H1 (cell line): ENCODE measurements around the gene F8. TPM values are rescaled to one million over a fixed set of nuclear protein-coding genes. Genes with fewer than 3 reads are reported as not detected.

Source experiments
- CTCF ChIA-PET: fragments of 300-600 bp; sonication (Branson Sonifier 250); formaldehyde crosslinking; loops from one replicate; lab custom pipeline; 2021; ENCODE audit not compliant: partially characterized antibody; lab: Charles Lee
- POLR2A ChIA-PET: fragments of 300-600 bp; sonication (Branson Sonifier 250); formaldehyde crosslinking; loops from one replicate; lab custom pipeline; 2021; ENCODE audit warnings: inconsistent platforms; ENCODE audit not compliant: partially characterized antibody; lab: Charles Lee
- DNase-seq, 2 experiments: peaks; one replicate each; pipeline versions ENCODE4 v3.0.0 to v3.0.0-alpha.2; 2010 to 2022; ENCODE audit warnings: low spot score in 2 of 2, low read depth in 1 of 2, mixed read lengths in 1 of 2
- FAIRE-seq: peaks from 2 replicates; lab custom pipeline; 2011; peaks lifted over from hg19 to GRCh38; lab: Jason Lieb, UNC
- H2AFZ ChIP-seq: 2 replicates; pipeline ENCODE4 v1.8.1; 2012; ENCODE audit warnings: low read length, inconsistent platforms
- H2AK5ac ChIP-seq: 2 replicates; pipeline ENCODE4 v1.6.1; 2013; ENCODE audit warnings: low read depth, low read length
- H2BK120ac ChIP-seq: replicated peaks from 2 replicates; pipeline ENCODE3; 2013; ENCODE audit warnings: low read depth, low read length, inconsistent platforms
- H2BK12ac ChIP-seq: 2 replicates; pipeline ENCODE4 v1.6.1; 2013; ENCODE audit warnings: low read depth, low read length
- H2BK15ac ChIP-seq: 2 replicates; pipeline ENCODE4 v1.6.1; 2013; ENCODE audit warnings: low read length
- H2BK20ac ChIP-seq: 2 replicates; pipeline ENCODE4 v1.6.1; 2013; ENCODE audit warnings: low read length
- H2BK5ac ChIP-seq: 2 replicates; pipeline ENCODE4 v1.6.1; 2013; ENCODE audit warnings: low read depth, low read length
- H3K14ac ChIP-seq: 2 replicates; pipeline ENCODE4 v1.6.1; 2013; ENCODE audit warnings: inconsistent platforms; ENCODE audit not compliant: insufficient read length
- H3K18ac ChIP-seq: 2 replicates; pipeline ENCODE4 v1.6.1; 2013; ENCODE audit warnings: low read length; ENCODE audit errors: extremely low read depth
- H3K23ac ChIP-seq: 2 replicates; pipeline ENCODE4 v1.6.1; 2013; ENCODE audit warnings: inconsistent platforms; ENCODE audit not compliant: insufficient read length
- H3K23me2 ChIP-seq: 2 replicates; pipeline ENCODE4 v1.6.1; 2013; ENCODE audit warnings: low read depth, low read length
- H3K27ac ChIP-seq: 2 replicates; pipeline ENCODE4 v1.6.1; 2011; ENCODE audit warnings: low read depth, low read length, inconsistent platforms
- H3K27me3 ChIP-seq, 4 experiments: replicated peaks in 1 of 4; 1 replicate in 1 of 4; 2 replicates in 3 of 4; pipeline versions ENCODE4 v1.6.1 to v1.8.1; 2011 to 2013; ENCODE audit warnings: low read length in 3 of 4, mild to moderate bottlenecking in 3 of 4, inconsistent platforms in 2 of 4, mixed read lengths in 2 of 4, moderate library complexity in 1 of 4; ENCODE audit not compliant: control insufficient read depth in 3 of 4, insufficient read depth in 3 of 4; ENCODE audit errors: extremely low read depth in 1 of 4
- H3K36me3 ChIP-seq, 4 experiments: 2 replicates each; pipeline versions ENCODE4 v1.6.1 to v1.8.1; 2011 to 2013; ENCODE audit warnings: mild to moderate bottlenecking in 4 of 4, low read length in 3 of 4, moderate library complexity in 2 of 4, control low read depth in 1 of 4, inconsistent platforms in 1 of 4; ENCODE audit not compliant: insufficient read depth in 4 of 4, control insufficient read depth in 2 of 4
- H3K4ac ChIP-seq: replicated peaks from 2 replicates; pipeline ENCODE3; 2013; ENCODE audit warnings: low read length, low read depth, mixed read lengths, inconsistent platforms; ENCODE audit not compliant: insufficient read length
- H3K4me1 ChIP-seq, 4 experiments: replicated peaks in 1 of 4; 1 replicate in 1 of 4; 2 replicates in 3 of 4; pipeline versions ENCODE4 v1.6.1 to v1.8.1; 2011 to 2013; ENCODE audit warnings: low read length in 3 of 4, inconsistent platforms in 2 of 4, mixed read lengths in 1 of 4; ENCODE audit not compliant: insufficient read depth in 4 of 4, control insufficient read depth in 3 of 4
- H3K4me2 ChIP-seq, 2 experiments: 2 replicates each; pipeline versions ENCODE4 v1.6.1 to v1.8.1; 2011 to 2013; ENCODE audit warnings: low read depth in 2 of 2, low read length in 2 of 2, control low read depth in 1 of 2, inconsistent platforms in 1 of 2, mild to moderate bottlenecking in 1 of 2; ENCODE audit not compliant: insufficient read depth in 1 of 2
- H3K4me3 ChIP-seq, 4 experiments: fragments of 200-600, 300-600 bp in 1 of 4; sonication (generic), shearing (Covaris generic), sonication (Bioruptor Twin) in 1 of 4; 2 replicates each; pipeline versions ENCODE4 v1.5.1 to v1.8.1; 2011 to 2016; ENCODE audit warnings: low read length in 4 of 4, low read depth in 3 of 4, control low read depth in 2 of 4, inconsistent platforms in 2 of 4, mild to moderate bottlenecking in 2 of 4, mixed read lengths in 1 of 4, moderate library complexity in 1 of 4; ENCODE audit not compliant: insufficient read depth in 2 of 4; ENCODE audit errors: extremely low read depth in 1 of 4
- H3K56ac ChIP-seq: replicated peaks from 2 replicates; pipeline ENCODE3; 2013; ENCODE audit warnings: low read depth, mild to moderate bottlenecking, mixed read lengths, low read length, inconsistent platforms; ENCODE audit not compliant: insufficient read length
- H3K79me1 ChIP-seq: 2 replicates; pipeline ENCODE4 v1.6.1; 2013; ENCODE audit warnings: low read depth, low read length, control low read depth
- H3K79me2 ChIP-seq, 2 experiments: 2 replicates each; pipeline versions ENCODE4 v1.6.1 to v1.8.1; 2012 to 2013; ENCODE audit warnings: low read length in 2 of 2, mild to moderate bottlenecking in 2 of 2, inconsistent platforms in 1 of 2; ENCODE audit not compliant: insufficient read depth in 2 of 2, control insufficient read depth in 1 of 2
- H3K9ac ChIP-seq, 4 experiments: replicated peaks in 1 of 4; 1 replicate in 1 of 4; 2 replicates in 3 of 4; pipeline versions ENCODE4 v1.6.1 to v1.8.1; 2011 to 2013; ENCODE audit warnings: low read depth in 3 of 4, low read length in 3 of 4, control low read depth in 2 of 4, mild to moderate bottlenecking in 2 of 4, moderate library complexity in 2 of 4, inconsistent platforms in 1 of 4; ENCODE audit errors: extremely low read depth in 1 of 4
- H3K9me3 ChIP-seq, 2 experiments: 2 replicates each; pipeline versions ENCODE4 v1.6.1 to v1.8.1; 2012 to 2013; ENCODE audit warnings: mild to moderate bottlenecking in 2 of 2, moderate library complexity in 2 of 2, control low read depth in 1 of 2, inconsistent platforms in 1 of 2, low read depth in 1 of 2, low read length in 1 of 2, mixed read lengths in 1 of 2; ENCODE audit not compliant: insufficient read depth in 2 of 2
- H4K20me1 ChIP-seq, 2 experiments: replicated peaks in 1 of 2; 2 replicates each; pipeline versions ENCODE3 to v1.8.1; 2011 to 2013; ENCODE audit warnings: inconsistent platforms in 2 of 2, low read length in 2 of 2, mild to moderate bottlenecking in 1 of 2; ENCODE audit not compliant: insufficient read depth in 2 of 2, control insufficient read depth in 1 of 2
- H4K5ac ChIP-seq: 2 replicates; pipeline ENCODE4 v1.6.1; 2013; ENCODE audit warnings: low read length, low read depth, mixed read lengths, inconsistent platforms; ENCODE audit not compliant: insufficient read length
- H4K8ac ChIP-seq: 2 replicates; pipeline ENCODE4 v1.8.0; 2013; ENCODE audit warnings: mild to moderate bottlenecking, moderate library complexity, low read length, inconsistent platforms; ENCODE audit not compliant: insufficient read depth; ENCODE audit errors: extremely low read depth
- H4K91ac ChIP-seq: replicated peaks from 2 replicates; pipeline ENCODE3; 2013; ENCODE audit warnings: low read length, mixed read lengths, inconsistent platforms; ENCODE audit not compliant: insufficient read length
- BACH1 ChIP-seq: IDR thresholded peaks from 2 replicates; pipeline ENCODE4 v1.6.1; 2012; ENCODE audit warnings: low read length, improper control_type of control experiment
- BCL11A ChIP-seq, 2 experiments: IDR thresholded peaks; one replicate each; pipeline ENCODE4 v1.6.1; 2011; ENCODE audit warnings: low read depth in 2 of 2, low read length in 2 of 2, mild to moderate bottlenecking in 2 of 2
- HDAC6 ChIP-seq: IDR thresholded peaks from one replicate; pipeline ENCODE4 v1.7.1; 2012; ENCODE audit warnings: low read depth, mild to moderate bottlenecking, inconsistent platforms, low read length, moderate library complexity
- KDM1A ChIP-seq: fragments of 200-600, 300-600 bp; sonication (generic); IDR thresholded peaks from 2 replicates; pipeline ENCODE4 v1.7.1; 2016; ENCODE audit warnings: mild to moderate bottlenecking, low read length, borderline replicate concordance
- POLR2A ChIP-seq, 2 experiments: IDR thresholded peaks; 1 replicate in 1 of 2; 2 replicates in 1 of 2; pipeline ENCODE4 v1.6.1; 2011; ENCODE audit warnings: low read depth in 2 of 2, low read length in 2 of 2, mild to moderate bottlenecking in 2 of 2; ENCODE audit errors: control extremely low read depth in 1 of 2
- POU5F1 ChIP-seq: IDR thresholded peaks from 2 replicates; pipeline ENCODE4 v1.6.1; 2011; ENCODE audit warnings: low read depth, mild to moderate bottlenecking, low read length, moderate library complexity
- RFX5 ChIP-seq: IDR thresholded peaks from 2 replicates; pipeline ENCODE4 v1.6.1; 2011; ENCODE audit warnings: low read depth, low read length, improper control_type of control experiment, borderline replicate concordance
- RXRA ChIP-seq: IDR thresholded peaks from 2 replicates; pipeline ENCODE4 v1.6.1; 2011; ENCODE audit warnings: low read depth, mild to moderate bottlenecking, low read length, moderate library complexity; ENCODE audit not compliant: insufficient read depth
- SP1 ChIP-seq: IDR thresholded peaks from 2 replicates; pipeline ENCODE4 v1.6.1; 2011; ENCODE audit warnings: low read depth, low read length
- SP2 ChIP-seq: IDR thresholded peaks from 2 replicates; pipeline ENCODE4 v1.6.1; 2012; ENCODE audit warnings: mild to moderate bottlenecking, low read length, inconsistent platforms
- TAF1 ChIP-seq: IDR thresholded peaks from 2 replicates; pipeline ENCODE4 v1.6.1; 2011; ENCODE audit warnings: mild to moderate bottlenecking, low read depth, low read length
- TBP ChIP-seq: IDR thresholded peaks from 2 replicates; pipeline ENCODE4 v1.6.1; 2011; ENCODE audit warnings: low read depth, low read length, improper control_type of control experiment
- WGBS, 2 experiments: shearing (Covaris generic) in 1 of 2; methylation state at CpG; one replicate each; pipeline versions ENCODE4 v1.1.6 to v1.1.7; 2013 to 2015; ENCODE audit warnings: low lambda C conversion rate in 2 of 2, mixed read lengths in 2 of 2, inconsistent platforms in 1 of 2, low coverage in 1 of 2, missing lambda C conversion rate in 1 of 2; ENCODE audit not compliant: insufficient replicate concordance in 2 of 2, insufficient coverage in 1 of 2, insufficient read length in 1 of 2; ENCODE audit errors: extremely low coverage in 1 of 2, missing lambda C conversion rate in 1 of 2; 5-methylcytosine and 5-hydroxymethylcytosine counted together
- polyA plus RNA-seq, 7 experiments: library from polyadenylated mRNA; depleted of rRNA in 3 of 7; stranded (reverse) in 5 of 7; unstranded in 2 of 7; fragments of >200 nt in 5 of 7; fragments of 200-250 nt in 2 of 7; gene quantifications; 1 replicate in 5 of 7; 2 replicates in 1 of 7; 4 replicates in 1 of 7; pipeline versions ENCODE4 v1.2.1 to v1.2.3, GENCODE V29; 2011 to 2013; ENCODE audit warnings: missing spikeins in 2 of 7, mixed read lengths in 2 of 7
- total RNA-seq: library from RNA; stranded (reverse); fragmentation: NEBNext Ultra II Directional; extraction: Animal tissue kit (Norgen Biotek cat#: 25700); gene quantifications from 2 replicates; pipeline ENCODE4 v1.2.1, GENCODE V29; 2021
- TF ChIP-seq, protein P1 (sequence below): IDR thresholded peaks from 2 replicates; pipeline ENCODE4 v1.6.1; 2012; ENCODE audit warnings: inconsistent platforms

F8 gene
- total and polyA plus RNA-seq, 2 of the 8 experiments (the other 6 are each of a cell fraction or from before 2014, with no cell fraction given): 1.1 to 2.6 TPM

- no peaks in the 10 kb centered on the region for H4K20me1 ChIP-seq
- no peak overlapping the region for H2BK20ac ChIP-seq
- H3K4me3 ChIP-seq: no peak overlapping the region
- no peak overlapping the region for H3K56ac ChIP-seq
- no peak overlapping the region for H3K27ac ChIP-seq
- FAIRE-seq: no peak
- H2BK15ac ChIP-seq: no peak overlapping the region
- no peak overlapping the region for H2BK12ac ChIP-seq
- H3K14ac ChIP-seq: no peak overlapping the region
- WGBS, 2 experiments: 94% methylated on average over 1 of the region's 1 CpG; no CpG with 5 or more reads in 1 of the 2 experiments
- H3K36me3 ChIP-seq: no peaks in the 10 kb centered on the region
- H3K79me1 ChIP-seq: no peaks in the 10 kb centered on the region
- H3K4ac ChIP-seq: no peak overlapping the region
- no peak overlapping the region for H4K91ac ChIP-seq
- no peak overlapping the region for H2AFZ ChIP-seq
- DNase-seq: no peak
- ChIA-PET CTCF (no interaction called here), POLR2A (no interaction called here)
- H3K23ac ChIP-seq: no peak overlapping the region
- no peaks in the 10 kb centered on the region for H3K4me1 ChIP-seq
- no peak overlapping the region for H3K18ac ChIP-seq
- H4K8ac ChIP-seq: no peak overlapping the region
- H3K9me3 ChIP-seq: peaks cover 0 to 12% of the 10 kb centered on the region in 2 experiments; a peak in 2 of 4 replicates
- no peak overlapping the region for H2BK5ac ChIP-seq
- no peak overlapping the region for H3K4me2 ChIP-seq
- no peaks in the 10 kb centered on the region for H3K27me3 ChIP-seq
- no peaks in the 10 kb centered on the region for H3K23me2 ChIP-seq
- TF ChIP-seq BCL11A (IDR thresholded peaks at IDR 0.05; ENCODE audit: low read depth in 2 of 2, low read length in 2 of 2) (no peak), RXRA (no peak), TAF1 (no peak), RFX5 (no peak), POLR2A (IDR thresholded peaks at IDR 0.05; ENCODE audit: control extremely low read depth in 1 of 2, low read depth in 2 of 2, low read length in 2 of 2) (no peak), BACH1 (no peak), KDM1A (no peak), SP2 (no peak), SP1 (no peak), TBP (no peak), HDAC6 (no peak), POU5F1 (no peak)
- TF ChIP-seq, protein P1, sequence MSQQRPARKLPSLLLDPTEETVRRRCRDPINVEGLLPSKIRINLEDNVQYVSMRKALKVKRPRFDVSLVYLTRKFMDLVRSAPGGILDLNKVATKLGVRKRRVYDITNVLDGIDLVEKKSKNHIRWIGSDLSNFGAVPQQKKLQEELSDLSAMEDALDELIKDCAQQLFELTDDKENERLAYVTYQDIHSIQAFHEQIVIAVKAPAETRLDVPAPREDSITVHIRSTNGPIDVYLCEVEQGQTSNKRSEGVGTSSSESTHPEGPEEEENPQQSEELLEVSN: no peak
- no peak overlapping the region for H4K5ac ChIP-seq
- H3K79me2 ChIP-seq: no peaks in the 10 kb centered on the region
- no peak overlapping the region for H3K9ac ChIP-seq
- no peak overlapping the region for H2BK120ac ChIP-seq
- H2AK5ac ChIP-seq: no peak overlapping the region
These were observed 171.4 kb downstream of the F8 start for GRCh38 chrX:154850957-154851611.
